Measurements from ENCODE around the gene QSER1. TPM values are rescaled to one million over a fixed set of nuclear protein-coding genes. Genes with fewer than 3 reads are reported as not detected.
"Not testable (repeated sequence)": the region's sequence is repeated elsewhere in the genome, so short reads cannot be mapped to it uniquely, and the experiment has no call there.

Gene QSER1
- total and polyA plus RNA-seq, 4 donors, result 2.4 to 12.6 (median 7.1) TPM

DNA sequence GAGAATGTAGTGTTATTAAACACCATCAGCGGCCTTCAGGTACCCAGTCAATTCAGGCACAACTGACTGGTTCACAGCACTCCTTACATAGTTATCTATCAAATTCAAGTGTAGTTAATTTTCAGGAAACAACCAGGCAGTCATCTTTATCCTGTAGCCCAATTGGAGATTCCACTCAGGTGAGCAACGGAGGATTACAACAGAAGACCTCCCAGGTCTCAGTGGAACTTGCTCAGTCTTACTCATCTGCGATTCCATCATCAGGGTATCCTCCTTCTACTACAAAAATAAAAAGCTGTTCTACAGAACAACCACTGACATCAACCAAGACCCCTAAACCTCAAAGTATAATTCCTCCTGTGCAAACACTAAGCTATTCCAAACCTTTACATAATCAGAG lies 39.6 kb downstream of the QSER1 start (continued):
- TF ChIP-seq, protein P1, sequence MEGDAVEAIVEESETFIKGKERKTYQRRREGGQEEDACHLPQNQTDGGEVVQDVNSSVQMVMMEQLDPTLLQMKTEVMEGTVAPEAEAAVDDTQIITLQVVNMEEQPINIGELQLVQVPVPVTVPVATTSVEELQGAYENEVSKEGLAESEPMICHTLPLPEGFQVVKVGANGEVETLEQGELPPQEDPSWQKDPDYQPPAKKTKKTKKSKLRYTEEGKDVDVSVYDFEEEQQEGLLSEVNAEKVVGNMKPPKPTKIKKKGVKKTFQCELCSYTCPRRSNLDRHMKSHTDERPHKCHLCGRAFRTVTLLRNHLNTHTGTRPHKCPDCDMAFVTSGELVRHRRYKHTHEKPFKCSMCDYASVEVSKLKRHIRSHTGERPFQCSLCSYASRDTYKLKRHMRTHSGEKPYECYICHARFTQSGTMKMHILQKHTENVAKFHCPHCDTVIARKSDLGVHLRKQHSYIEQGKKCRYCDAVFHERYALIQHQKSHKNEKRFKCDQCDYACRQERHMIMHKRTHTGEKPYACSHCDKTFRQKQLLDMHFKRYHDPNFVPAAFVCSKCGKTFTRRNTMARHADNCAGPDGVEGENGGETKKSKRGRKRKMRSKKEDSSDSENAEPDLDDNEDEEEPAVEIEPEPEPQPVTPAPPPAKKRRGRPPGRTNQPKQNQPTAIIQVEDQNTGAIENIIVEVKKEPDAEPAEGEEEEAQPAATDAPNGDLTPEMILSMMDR (IDR thresholded peaks at IDR 0.05; ENCODE audit: low read depth, low read length, missing input control), result no peak
- TF ChIP-seq RXRA (IDR thresholded peaks at IDR 0.05) (no peak), HNF4A (conservative IDR thresholded peaks at IDR 0.05) (no peak), SP1 (IDR thresholded peaks at IDR 0.05) (no peak), RAD21 (IDR thresholded peaks at IDR 0.05) (no peak)
- TF ChIP-seq, protein P2, sequence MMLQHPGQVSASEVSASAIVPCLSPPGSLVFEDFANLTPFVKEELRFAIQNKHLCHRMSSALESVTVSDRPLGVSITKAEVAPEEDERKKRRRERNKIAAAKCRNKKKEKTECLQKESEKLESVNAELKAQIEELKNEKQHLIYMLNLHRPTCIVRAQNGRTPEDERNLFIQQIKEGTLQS (IDR thresholded peaks at IDR 0.05), result no peak

DNA sequence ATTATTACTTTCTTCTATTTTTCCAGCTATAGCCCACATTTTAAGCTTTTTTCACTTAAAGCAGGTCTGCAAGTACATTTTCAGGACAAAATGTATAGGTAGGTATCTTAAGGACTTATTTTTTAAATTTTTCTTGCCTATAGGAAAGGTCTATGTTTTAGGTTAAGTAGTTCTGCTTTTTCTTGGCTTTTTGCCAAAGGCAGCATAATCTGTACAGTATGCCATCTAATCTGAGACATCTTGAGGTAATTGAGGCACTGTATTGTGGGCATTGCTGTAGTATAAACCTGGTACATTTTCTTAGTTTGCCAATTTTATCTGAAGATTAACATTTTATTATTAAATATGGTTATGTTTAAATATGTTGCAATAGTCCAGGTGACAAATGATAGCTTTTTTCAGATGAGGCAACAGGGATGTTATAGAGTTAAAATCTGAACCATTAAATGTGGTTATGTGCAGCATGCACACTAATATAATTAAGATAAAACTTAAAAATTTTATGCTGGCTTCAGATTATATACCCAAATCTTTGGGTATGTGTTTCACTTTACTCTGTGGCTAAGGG lies 42.9 kb downstream of the QSER1 start:
- Histone ChIP-seq H3K4me1 (ENCODE audit: control insufficient read depth in 4 of 4, insufficient read depth in 4 of 4, low read length in 3 of 4) (no peaks in the 10 kb centered on the region), H3K9ac (ENCODE audit: low read depth in 1 of 2, low read length in 2 of 2) (no peak overlapping the region), H3K4me3 (ENCODE audit: low read depth in 1 of 3, low read length in 3 of 3) (no peak overlapping the region), H3K36me3 (ENCODE audit: control insufficient read depth in 4 of 4, insufficient read depth in 3 of 4, low read depth in 1 of 4, low read length in 3 of 4) (peaks cover 4 to 28% (median 18%) of the 10 kb centered on the region in 4 donors), H3K27me3 (ENCODE audit: control insufficient read depth in 4 of 4, insufficient read depth in 4 of 4, low read length in 3 of 4) (no peaks in the 10 kb centered on the region), H3K9me3 (ENCODE audit: control insufficient read depth in 4 of 4, low read length in 3 of 4) (no peaks in the 10 kb centered on the region), H3K27ac (ENCODE audit: low read depth in 1 of 2, low read length in 2 of 2) (no peak overlapping the region)
- TF ChIP-seq, protein P1 (IDR thresholded peaks at IDR 0.05; ENCODE audit: low read depth, low read length, missing input control), result no peak
- TF ChIP-seq FOXA2 (IDR thresholded peaks at IDR 0.05) (no peak), NR2F2 (IDR thresholded peaks at IDR 0.05) (no peak), RAD21 (IDR thresholded peaks at IDR 0.05) (no peak), TAF1 (conservative IDR thresholded peaks at IDR 0.05) (no peak), RXRA (IDR thresholded peaks at IDR 0.05) (no peak), HNF4A (conservative IDR thresholded peaks at IDR 0.05) (no peak)
- TF ChIP-seq, protein P2 (IDR thresholded peaks at IDR 0.05), result no peak
- TF ChIP-seq, protein P3, sequence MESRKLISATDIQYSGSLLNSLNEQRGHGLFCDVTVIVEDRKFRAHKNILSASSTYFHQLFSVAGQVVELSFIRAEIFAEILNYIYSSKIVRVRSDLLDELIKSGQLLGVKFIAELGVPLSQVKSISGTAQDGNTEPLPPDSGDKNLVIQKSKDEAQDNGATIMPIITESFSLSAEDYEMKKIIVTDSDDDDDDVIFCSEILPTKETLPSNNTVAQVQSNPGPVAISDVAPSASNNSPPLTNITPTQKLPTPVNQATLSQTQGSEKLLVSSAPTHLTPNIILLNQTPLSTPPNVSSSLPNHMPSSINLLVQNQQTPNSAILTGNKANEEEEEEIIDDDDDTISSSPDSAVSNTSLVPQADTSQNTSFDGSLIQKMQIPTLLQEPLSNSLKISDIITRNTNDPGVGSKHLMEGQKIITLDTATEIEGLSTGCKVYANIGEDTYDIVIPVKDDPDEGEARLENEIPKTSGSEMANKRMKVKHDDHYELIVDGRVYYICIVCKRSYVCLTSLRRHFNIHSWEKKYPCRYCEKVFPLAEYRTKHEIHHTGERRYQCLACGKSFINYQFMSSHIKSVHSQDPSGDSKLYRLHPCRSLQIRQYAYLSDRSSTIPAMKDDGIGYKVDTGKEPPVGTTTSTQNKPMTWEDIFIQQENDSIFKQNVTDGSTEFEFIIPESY (IDR thresholded peaks at IDR 0.05), result no peak
- TF ChIP-seq, protein P4, sequence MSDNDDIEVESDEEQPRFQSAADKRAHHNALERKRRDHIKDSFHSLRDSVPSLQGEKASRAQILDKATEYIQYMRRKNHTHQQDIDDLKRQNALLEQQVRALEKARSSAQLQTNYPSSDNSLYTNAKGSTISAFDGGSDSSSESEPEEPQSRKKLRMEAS (IDR thresholded peaks at IDR 0.05), result no peak
- no peak for DNase-seq (ENCODE audit: low spot score)

DNA sequence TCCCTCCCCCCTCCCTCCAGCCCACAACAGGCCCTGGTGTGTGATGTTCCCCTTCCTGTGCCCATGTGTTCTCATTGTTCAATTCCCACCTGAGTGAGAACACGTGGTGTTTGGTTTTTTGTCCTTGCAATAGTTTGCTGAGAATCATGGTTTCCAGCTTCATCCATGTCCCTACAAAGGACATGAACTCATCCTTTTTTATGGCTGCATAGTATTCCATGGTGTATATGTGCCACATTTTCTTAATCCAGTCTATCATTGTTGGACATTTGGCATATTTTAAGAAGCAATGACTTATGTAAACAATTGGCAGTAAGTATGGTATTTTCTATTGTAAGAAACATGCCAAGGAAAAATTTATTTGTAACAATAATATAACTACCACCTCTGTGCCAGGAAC lies 43.6 kb downstream of the QSER1 start:
- H3K4me1 ChIP-seq (ENCODE audit: control insufficient read depth in 4 of 4, insufficient read depth in 4 of 4, low read length in 3 of 4); H3K27me3 ChIP-seq (ENCODE audit: control insufficient read depth in 4 of 4, insufficient read depth in 4 of 4, low read length in 3 of 4); H3K9ac ChIP-seq (ENCODE audit: low read depth in 1 of 2, low read length in 2 of 2); H3K4me3 ChIP-seq (ENCODE audit: low read depth in 1 of 3, low read length in 3 of 3); H3K9me3 ChIP-seq (ENCODE audit: control insufficient read depth in 4 of 4, low read length in 3 of 4); DNase-seq (ENCODE audit: low spot score); H3K27ac ChIP-seq (ENCODE audit: low read depth in 1 of 2, low read length in 2 of 2): not testable (repeated sequence)
- WGBS, result 96% methylated on average over 1 of the region's 1 CpG
- H3K36me3 ChIP-seq (ENCODE audit: control insufficient read depth in 4 of 4, insufficient read depth in 3 of 4, low read depth in 1 of 4, low read length in 3 of 4), result peaks cover 4 to 28% (median 18%) of the 10 kb centered on the region in 4 donors

DNA sequence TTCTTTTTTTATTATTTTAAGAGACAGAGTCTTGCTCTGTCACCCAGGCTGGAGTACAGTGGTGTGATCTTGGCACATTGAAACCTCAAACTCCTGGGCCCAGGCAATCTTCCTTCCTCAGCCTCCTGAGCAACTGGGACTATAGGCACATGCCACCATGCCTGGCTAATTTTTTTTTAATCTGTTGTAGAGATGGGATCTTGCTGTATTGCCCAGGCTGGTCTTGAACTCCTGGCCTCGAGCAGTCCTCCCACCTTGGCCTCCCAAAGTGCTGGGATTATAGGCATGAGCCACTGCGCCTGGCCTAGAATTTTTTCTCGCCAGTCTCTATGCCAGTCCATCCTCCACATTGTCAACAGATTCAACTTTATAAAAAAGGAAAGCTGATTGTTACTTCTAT lies 44.7 kb downstream of the QSER1 start:
- not testable (repeated sequence) for H3K4me1 ChIP-seq (ENCODE audit: control insufficient read depth in 4 of 4, insufficient read depth in 4 of 4, low read length in 3 of 4); H3K27me3 ChIP-seq (ENCODE audit: control insufficient read depth in 4 of 4, insufficient read depth in 4 of 4, low read length in 3 of 4); H3K9me3 ChIP-seq (ENCODE audit: control insufficient read depth in 4 of 4, low read length in 3 of 4); DNase-seq (ENCODE audit: low spot score); H3K27ac ChIP-seq (ENCODE audit: low read depth in 1 of 2, low read length in 2 of 2); H3K4me3 ChIP-seq (ENCODE audit: low read depth in 1 of 3, low read length in 3 of 3); H3K9ac ChIP-seq (ENCODE audit: low read depth in 1 of 2, low read length in 2 of 2)
- 97% methylated on average over 3 of the region's 3 CpGs for WGBS
- H3K36me3 ChIP-seq (ENCODE audit: control insufficient read depth in 4 of 4, insufficient read depth in 3 of 4, low read depth in 1 of 4, low read length in 3 of 4), result peaks cover 2 to 20% (median 10%) of the 10 kb centered on the region in 4 donors

All from liver (tissue), 9 donors.